Measurements from ENCODE around the gene PFDN2.
A peak's percentile ranks its signal among the peaks of the same experiment; 100 is the strongest.
"Not testable (repeated sequence)": the region's sequence is repeated elsewhere in the genome, so short reads cannot be mapped to it uniquely, and the experiment has no call there.

Gene PFDN2

DNA sequence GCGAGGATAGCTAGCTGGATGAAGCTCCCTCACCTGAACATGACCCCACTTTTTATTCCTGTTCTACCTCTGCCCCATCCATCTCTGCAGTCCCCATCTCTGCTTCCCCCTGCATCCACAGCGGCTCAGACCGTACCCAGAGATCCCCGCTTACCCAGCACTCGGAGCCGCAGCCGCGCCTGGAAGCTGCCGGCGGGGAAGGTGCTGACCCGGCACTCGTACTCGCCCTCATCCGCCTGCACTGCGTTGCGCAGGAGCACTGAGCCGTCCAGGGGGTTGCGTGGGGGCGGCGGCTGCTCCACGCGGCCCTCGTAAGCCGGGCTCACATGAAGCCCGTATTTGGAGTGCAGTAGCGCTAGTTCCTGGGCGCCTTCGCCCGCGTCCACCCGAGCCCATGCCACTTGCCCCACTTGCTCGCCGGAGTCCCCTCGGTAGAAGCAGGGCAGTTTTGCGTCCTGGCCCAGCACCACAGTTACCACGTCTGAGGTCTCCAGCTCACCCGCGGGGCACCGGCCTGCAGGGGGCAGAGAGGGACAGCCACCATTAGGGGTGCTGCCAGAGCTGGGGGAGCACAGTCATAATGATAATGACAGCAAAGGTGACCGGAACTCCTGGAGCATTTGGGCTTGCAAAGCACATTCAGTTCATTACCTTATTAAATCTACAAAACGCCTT is 38.3 kb downstream of the PFDN2 start:
- DNase-seq, result no peak

GRCh38 chr1:161077426-161077825 is 40.4 kb downstream of the PFDN2 start:
- DNase-seq, result no peak

- no peak for DNase-seq
These were observed 41.4 kb downstream of the PFDN2 start for GRCh38 chr1:161076410-161076809.

- no peak for DNase-seq
These were observed 43.0 kb downstream of the PFDN2 start for GRCh38 chr1:161074676-161075368.

DNA sequence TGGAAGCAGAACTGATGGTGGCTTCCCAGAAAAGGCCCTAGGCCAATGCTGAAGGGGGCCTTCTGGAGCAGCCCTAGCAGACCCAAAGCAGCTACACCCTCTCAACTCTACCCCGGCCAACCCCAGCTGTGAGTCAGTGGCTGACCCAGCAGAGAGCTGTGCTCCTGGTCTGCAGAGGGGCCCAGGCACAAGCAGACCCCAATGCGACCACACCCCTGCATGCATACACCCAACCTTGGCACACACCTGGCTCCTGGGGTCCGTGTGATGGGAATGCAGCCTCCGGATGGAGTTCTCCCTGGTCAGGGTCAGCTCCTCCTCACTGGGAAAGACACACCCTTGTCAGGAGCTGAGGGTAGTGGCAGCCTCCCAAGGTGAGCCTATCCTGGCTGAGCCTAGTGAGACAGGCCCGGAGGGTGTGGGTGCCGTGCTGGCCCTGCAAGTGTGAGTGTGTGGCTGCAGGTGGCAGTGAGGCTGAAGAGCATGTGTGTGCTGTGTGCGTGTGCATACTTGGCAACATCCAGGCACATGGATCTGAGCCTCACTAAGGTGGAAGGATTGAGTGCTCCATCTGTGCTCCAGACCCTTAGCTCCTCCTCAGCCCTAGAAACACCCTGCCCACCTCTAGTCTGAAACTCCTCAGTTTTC is 44.2 kb downstream of the PFDN2 start:
- no peak for DNase-seq

GRCh38 chr1:161072751-161073449 is 44.9 kb downstream of the PFDN2 start:
- no peak for DNase-seq

- peak; percentile 25 for DNase-seq
These were observed 45.9 kb downstream of the PFDN2 start for GRCh38 chr1:161071886-161072371.

DNA sequence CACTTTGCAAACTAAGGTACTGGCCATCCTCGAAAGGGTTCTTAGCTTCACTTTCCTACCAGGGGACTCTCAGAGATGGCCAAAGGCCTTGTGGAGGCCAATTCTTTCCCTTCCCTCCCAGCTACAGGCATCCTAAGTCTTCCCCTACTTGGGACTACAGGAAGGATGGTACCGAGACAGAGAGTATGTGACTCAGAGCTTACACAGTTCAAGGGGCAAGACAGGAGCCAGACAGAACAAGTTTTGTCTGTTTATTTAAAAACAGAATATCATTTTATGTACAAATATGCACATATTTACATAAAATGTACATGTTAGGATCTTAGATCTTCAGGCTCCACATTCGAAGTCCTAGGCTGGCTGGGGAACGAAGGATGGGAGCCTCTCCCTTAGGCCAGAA is 47.1 kb downstream of the PFDN2 start:
- no peak for DNase-seq

DNA sequence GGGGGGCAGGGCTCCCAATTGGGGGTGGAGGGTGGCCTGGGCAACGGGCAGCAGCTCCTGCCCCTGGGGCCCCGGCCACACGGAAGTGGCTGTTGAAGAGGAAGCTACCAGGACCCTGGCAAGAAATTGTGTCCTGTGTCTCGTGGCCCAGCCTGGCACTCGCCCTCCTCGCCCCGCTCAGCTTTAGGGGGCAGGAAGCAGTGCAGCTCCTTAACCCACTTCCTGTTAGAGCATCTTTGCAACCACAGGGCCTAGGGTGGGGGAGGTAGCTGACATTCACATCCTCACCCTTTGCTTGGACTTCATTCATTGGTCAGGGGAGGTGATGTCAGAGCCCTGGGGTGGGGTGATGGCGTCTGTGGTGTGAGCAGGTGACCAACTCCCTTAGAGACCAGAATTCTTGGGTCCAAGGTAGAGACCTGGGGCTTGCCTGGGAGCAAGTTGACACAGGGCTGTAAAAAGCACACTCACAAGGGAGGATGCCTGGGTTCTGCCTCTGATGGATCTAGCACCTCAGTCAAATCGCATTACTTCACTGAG is 48.0 kb downstream of the PFDN2 start, which contains the start of gene ARHGAP30:
TSS of gene ARHGAP30 (minus strand) at position 161 of the 540 bp plus-strand sequence. CDS start 267 bp downstream, outside the sequence.
- peak; percentile 56 for DNase-seq

- DNase-seq, result no peak
These were observed 48.6 kb downstream of the PFDN2 start for GRCh38 chr1:161069241-161069640.

GRCh38 chr1:161068306-161069234 is 49.3 kb downstream of the PFDN2 start:
- DNase-seq, result peak; percentile 72

GRCh38 chr1:161066694-161067093 is 51.1 kb downstream of the PFDN2 start:
- DNase-seq, result no peak

- not testable (repeated sequence) for DNase-seq
These were observed 52.2 kb downstream of the PFDN2 start for GRCh38 chr1:161065681-161066080.

- DNase-seq, result not testable (repeated sequence)
These were observed 53.9 kb downstream of the PFDN2 start for GRCh38 chr1:161063936-161064335.

GRCh38 chr1:161061419-161061818 is 56.4 kb downstream of the PFDN2 start:
- DNase-seq, result no peak

DNA sequence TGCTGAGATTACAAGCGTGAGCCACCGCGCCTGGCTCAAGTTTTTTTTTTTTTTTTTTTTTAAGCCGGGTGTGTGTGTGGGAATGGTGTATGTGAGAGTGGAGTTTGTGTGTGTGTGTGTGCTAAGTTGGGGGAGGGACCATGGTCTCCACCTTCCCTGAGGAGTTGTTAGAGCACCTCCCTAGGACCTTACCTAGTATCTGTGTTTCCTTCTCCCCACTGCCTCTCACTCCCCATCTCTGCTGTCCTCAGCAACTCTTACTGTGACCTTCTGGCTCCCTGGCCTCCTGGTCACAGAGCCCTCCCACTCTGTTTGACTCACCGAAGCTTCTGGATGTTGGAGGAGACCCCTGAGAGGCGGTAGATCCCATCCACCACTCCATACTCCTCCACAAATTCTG is 58.5 kb downstream of the PFDN2 start:
- DNase-seq, result no peak

GRCh38 chr1:161054805-161055204 is 63.0 kb downstream of the PFDN2 start:
- DNase-seq, result no peak

DNA sequence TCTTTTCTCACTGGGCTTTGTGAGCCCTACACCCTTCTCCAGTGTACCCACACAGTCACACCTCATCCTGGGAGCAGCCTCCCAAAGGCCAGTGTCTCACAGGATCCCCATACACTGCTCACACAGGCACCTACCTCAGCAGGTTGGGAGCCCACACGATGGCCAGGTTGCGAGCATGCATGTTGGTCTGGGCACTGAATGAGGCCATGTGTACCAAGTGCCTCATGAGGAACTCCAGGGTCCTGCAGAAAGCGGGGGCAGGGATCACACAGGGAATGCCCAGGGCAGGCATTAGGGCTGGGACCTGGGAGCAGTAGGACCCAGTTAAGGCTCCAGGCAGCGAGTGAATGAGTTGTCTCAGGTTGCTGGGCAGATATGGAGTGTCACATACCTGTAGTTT is 63.6 kb downstream of the PFDN2 start:
- DNase-seq, result no peak

GRCh38 chr1:161052899-161053298 is 64.9 kb downstream of the PFDN2 start:
- DNase-seq, result no peak

DNA sequence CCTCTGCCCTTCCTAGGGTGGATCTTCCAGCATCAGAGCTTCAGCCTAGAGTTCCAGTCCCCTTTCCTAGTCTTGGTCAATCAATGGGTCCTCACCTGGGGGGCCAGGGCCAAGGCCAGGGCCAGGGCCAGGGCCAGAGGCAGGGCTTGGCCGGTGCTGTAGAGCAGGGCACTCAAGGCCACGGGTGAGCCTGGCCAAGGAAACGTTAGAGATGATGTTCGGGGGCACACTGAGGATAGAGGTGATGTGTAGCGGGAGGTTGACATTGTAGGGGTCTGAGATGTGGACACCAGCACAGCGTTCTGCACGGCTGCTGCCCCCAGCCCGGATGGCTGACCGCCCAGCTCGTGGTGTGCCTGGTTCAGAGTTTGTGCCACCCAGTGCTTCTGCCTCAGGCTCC is 66.6 kb downstream of the PFDN2 start:
- no peak for DNase-seq

All from effector CD8-positive, alpha-beta T cell (primary cell).